ENCODE measurements around the gene PTS.

Gene PTS

GRCh38 chr11:112231952-112232351 lies 5.7 kb downstream of the PTS start:
- WGBS, 2 experiments (ENCODE audit: insufficient coverage in 2 of 2) = no CpG with 5 or more reads among the region's 2 CpGs
- Histone ChIP-seq H3K36me3 (ENCODE audit: control insufficient read depth, insufficient read depth, low read length) (peaks cover 66% of the 10 kb centered on the region), H3K4me1 (ENCODE audit: control insufficient read depth, insufficient read depth, low read length, poor library complexity, severe bottlenecking) (no peaks in the 10 kb centered on the region), H3K9me3 (ENCODE audit: control insufficient read depth, low read length) (no peaks in the 10 kb centered on the region), H3K27ac (ENCODE audit: low read depth, low read length, severe bottlenecking) (no peak overlapping the region), H3K4me3 (ENCODE audit: extremely low read depth, insufficient read depth, low read length, poor library complexity, severe bottlenecking) (no peak overlapping the region)

DNA sequence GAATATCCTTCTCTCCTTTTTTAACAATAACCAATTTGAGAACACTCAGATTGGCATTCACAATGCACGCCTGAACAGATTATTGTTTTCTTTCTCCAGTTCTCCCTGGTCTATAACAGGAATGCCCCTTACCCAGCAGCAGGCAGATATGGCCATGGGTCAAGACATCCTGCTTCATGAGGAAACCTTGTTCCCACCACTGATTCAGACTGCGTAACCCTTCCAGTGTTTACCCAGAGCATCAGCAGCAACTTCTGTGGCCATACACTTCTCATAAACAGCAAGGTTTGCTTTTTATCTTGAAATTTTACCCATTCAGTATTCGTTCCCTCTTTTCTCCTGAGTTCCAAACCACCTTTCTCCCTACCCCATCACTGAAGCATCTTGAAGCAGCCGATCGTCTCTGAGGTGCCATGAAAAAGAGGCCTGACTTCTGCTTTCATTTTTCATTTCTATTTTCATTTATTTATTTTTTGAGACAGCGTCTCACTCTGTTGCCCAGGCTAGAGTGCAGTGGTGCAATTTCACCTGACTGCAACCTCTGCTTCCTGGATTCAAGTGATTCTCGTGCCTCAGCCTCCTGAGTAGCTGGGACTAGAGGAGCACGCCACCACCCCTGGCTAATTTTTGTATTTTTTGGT lies 9.6 kb downstream of the PTS start:
- Histone ChIP-seq H3K27ac (ENCODE audit: low read depth, low read length, severe bottlenecking) (no peak overlapping the region), H3K4me3 (ENCODE audit: extremely low read depth, insufficient read depth, low read length, poor library complexity, severe bottlenecking) (no peak overlapping the region), H3K4me1 (ENCODE audit: control insufficient read depth, insufficient read depth, low read length, poor library complexity, severe bottlenecking) (no peaks in the 10 kb centered on the region), H3K9me3 (ENCODE audit: control insufficient read depth, low read length) (no peaks in the 10 kb centered on the region), H3K36me3 (ENCODE audit: control insufficient read depth, insufficient read depth, low read length) (peaks cover 75% of the 10 kb centered on the region)
- 96% methylated on average over 7 to 8 of the region's 8 CpGs for WGBS, 2 experiments (ENCODE audit: insufficient coverage in 2 of 2)

DNA sequence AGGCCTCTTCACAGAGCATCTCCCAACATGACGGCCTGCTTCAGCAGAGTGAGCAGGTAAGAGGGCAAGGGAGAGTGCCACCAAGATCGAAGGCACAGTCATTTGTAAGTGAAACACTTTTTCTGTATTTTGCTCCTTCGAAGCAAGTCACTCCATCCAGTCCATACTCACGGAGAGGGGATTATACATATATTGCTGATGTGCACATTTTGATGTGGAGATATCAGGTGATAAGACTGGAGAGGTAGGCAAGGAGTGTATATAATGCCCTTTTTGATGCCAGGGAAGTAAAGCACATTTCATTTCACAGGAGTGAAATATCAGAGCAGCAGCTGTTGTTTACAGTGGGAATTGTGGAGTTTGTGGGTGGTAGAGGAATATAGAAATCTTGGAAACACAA lies 11.2 kb downstream of the PTS start:
- Histone ChIP-seq H3K36me3 (ENCODE audit: control insufficient read depth, insufficient read depth, low read length) (peaks cover 78% of the 10 kb centered on the region), H3K27ac (ENCODE audit: low read depth, low read length, severe bottlenecking) (no peak overlapping the region), H3K4me3 (ENCODE audit: extremely low read depth, insufficient read depth, low read length, poor library complexity, severe bottlenecking) (no peak overlapping the region), H3K4me1 (ENCODE audit: control insufficient read depth, insufficient read depth, low read length, poor library complexity, severe bottlenecking) (peaks cover 3% of the 10 kb centered on the region), H3K9me3 (ENCODE audit: control insufficient read depth, low read length) (no peaks in the 10 kb centered on the region)
- WGBS, 2 experiments (ENCODE audit: insufficient coverage in 2 of 2) = 93 to 100% methylated on average over 2 to 3 of the region's 4 CpGs

DNA sequence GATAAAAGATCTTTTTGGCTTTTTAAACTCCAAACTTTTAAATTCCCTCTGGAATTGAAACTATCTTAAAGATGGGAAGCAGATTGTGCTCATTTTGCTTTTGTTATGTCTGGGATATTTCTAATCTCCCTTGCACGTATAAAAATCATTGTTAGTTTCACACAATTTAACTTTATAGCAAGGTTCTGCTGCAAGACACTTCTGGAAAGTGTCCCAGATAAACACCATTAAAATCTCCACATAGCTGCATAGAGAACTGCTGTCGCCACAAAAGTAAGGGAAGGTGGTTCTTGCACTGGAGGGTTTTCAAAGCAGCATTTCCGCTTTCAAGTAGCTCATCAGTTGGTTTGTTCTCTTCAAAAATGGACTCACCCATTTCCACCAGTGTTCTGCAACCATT lies 11.8 kb downstream of the PTS start:
- Histone ChIP-seq H3K4me3 (ENCODE audit: extremely low read depth, insufficient read depth, low read length, poor library complexity, severe bottlenecking) (no peak overlapping the region), H3K36me3 (ENCODE audit: control insufficient read depth, insufficient read depth, low read length) (peaks cover 73% of the 10 kb centered on the region), H3K4me1 (ENCODE audit: control insufficient read depth, insufficient read depth, low read length, poor library complexity, severe bottlenecking) (peaks cover 3% of the 10 kb centered on the region), H3K27ac (ENCODE audit: low read depth, low read length, severe bottlenecking) (no peak overlapping the region), H3K9me3 (ENCODE audit: control insufficient read depth, low read length) (no peaks in the 10 kb centered on the region)
- 100% methylated on average over 1 of the region's 3 CpGs for WGBS, 2 experiments (ENCODE audit: insufficient coverage in 2 of 2)

DNA sequence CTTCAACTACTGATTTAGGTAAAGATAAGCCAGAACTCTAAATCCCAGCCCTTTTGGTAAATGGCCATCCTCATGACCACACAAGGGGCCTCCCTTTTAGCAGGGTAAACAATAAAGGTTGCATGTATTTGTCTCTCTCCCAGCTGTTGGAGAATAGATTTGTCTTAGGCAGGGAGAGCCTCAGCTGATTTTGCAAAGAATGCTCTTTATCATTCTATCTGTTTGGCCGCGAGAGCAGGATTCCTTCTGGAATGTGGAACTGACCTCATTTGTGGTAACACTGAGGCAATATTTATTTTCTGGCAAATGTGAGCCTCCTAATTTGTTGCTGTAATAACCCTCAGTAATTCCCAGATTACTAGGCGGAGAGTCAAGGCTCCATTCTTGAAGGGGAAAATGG lies 15.3 kb downstream of the PTS start:
- 86 to 100% methylated on average over 2 of the region's 3 CpGs for WGBS, 2 experiments (ENCODE audit: insufficient coverage in 2 of 2)
- H3K4me3 ChIP-seq (ENCODE audit: extremely low read depth, insufficient read depth, low read length, poor library complexity, severe bottlenecking) = no peak overlapping the region

DNA sequence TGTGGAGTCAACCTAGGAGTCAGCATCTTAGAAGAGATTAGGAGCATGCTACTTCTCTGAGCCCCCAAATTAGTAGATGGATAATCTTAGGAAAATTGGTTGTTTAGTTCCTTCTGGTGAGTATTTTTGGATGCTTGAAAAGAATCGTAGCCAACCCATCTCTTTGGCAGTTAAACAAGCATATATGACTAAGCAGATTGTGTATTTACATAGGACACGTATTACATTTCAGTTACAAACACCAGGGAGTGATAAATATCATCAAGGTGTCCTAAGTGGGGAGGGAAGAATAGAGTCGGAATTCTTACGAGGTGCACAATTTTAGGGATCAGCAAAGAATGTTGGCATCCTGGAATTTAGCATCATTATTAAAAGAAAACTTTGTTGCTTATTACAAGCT lies 21.0 kb downstream of the PTS start:
- Histone ChIP-seq H3K4me3 (ENCODE audit: extremely low read depth, insufficient read depth, low read length, poor library complexity, severe bottlenecking) (no peak overlapping the region), H3K36me3 (ENCODE audit: control insufficient read depth, insufficient read depth, low read length) (peaks cover 6% of the 10 kb centered on the region), H3K9me3 (ENCODE audit: control insufficient read depth, low read length) (no peaks in the 10 kb centered on the region), H3K27ac (ENCODE audit: low read depth, low read length, severe bottlenecking) (no peak overlapping the region), H3K4me1 (ENCODE audit: control insufficient read depth, insufficient read depth, low read length, poor library complexity, severe bottlenecking) (peaks cover 6% of the 10 kb centered on the region)
- 100% methylated on average over 3 of the region's 4 CpGs; no CpG with 5 or more reads in 1 of the 2 experiments for WGBS, 2 experiments (ENCODE audit: insufficient coverage in 2 of 2)

More for the DNA sequence above, 15.3 kb downstream of the PTS start:
- Histone ChIP-seq H3K4me1 (ENCODE audit: control insufficient read depth, insufficient read depth, low read length, poor library complexity, severe bottlenecking) (peaks cover 3% of the 10 kb centered on the region), H3K27ac (ENCODE audit: low read depth, low read length, severe bottlenecking) (no peak overlapping the region), H3K36me3 (ENCODE audit: control insufficient read depth, insufficient read depth, low read length) (peaks cover 50% of the 10 kb centered on the region), H3K9me3 (ENCODE audit: control insufficient read depth, low read length) (no peaks in the 10 kb centered on the region)

- H3K36me3 ChIP-seq (ENCODE audit: control insufficient read depth, insufficient read depth, low read length) = peaks cover 5% of the 10 kb centered on the region
- no peak overlapping the region for H3K27ac ChIP-seq (ENCODE audit: low read depth, low read length, severe bottlenecking)
- H3K4me3 ChIP-seq (ENCODE audit: extremely low read depth, insufficient read depth, low read length, poor library complexity, severe bottlenecking) = no peak overlapping the region
- no peaks in the 10 kb centered on the region for H3K9me3 ChIP-seq (ENCODE audit: control insufficient read depth, low read length)
- WGBS, 2 experiments (ENCODE audit: insufficient coverage in 2 of 2) = 100% methylated on average over 1 of the region's 2 CpGs; no CpG with 5 or more reads in 1 of the 2 experiments
- peaks cover 6% of the 10 kb centered on the region for H3K4me1 ChIP-seq (ENCODE audit: control insufficient read depth, insufficient read depth, low read length, poor library complexity, severe bottlenecking)
Measured at GRCh38 chr11:112248201-112248600, 22.0 kb downstream of the PTS start.

GRCh38 chr11:112249871-112250610 lies 23.8 kb downstream of the PTS start:
- no peaks in the 10 kb centered on the region for H3K9me3 ChIP-seq (ENCODE audit: control insufficient read depth, low read length)
- peaks cover 6% of the 10 kb centered on the region for H3K4me1 ChIP-seq (ENCODE audit: control insufficient read depth, insufficient read depth, low read length, poor library complexity, severe bottlenecking)
- no peak overlapping the region for H3K4me3 ChIP-seq (ENCODE audit: extremely low read depth, insufficient read depth, low read length, poor library complexity, severe bottlenecking)
- H3K27ac ChIP-seq (ENCODE audit: low read depth, low read length, severe bottlenecking) = no peak overlapping the region
- WGBS, 2 experiments (ENCODE audit: insufficient coverage in 2 of 2) = 90% methylated on average over 2 of the region's 8 CpGs; no CpG with 5 or more reads in 1 of the 2 experiments
- no peaks in the 10 kb centered on the region for H3K36me3 ChIP-seq (ENCODE audit: control insufficient read depth, insufficient read depth, low read length)

GRCh38 chr11:112253605-112254242 lies 27.5 kb downstream of the PTS start:
- 80% methylated on average over 1 of the region's 3 CpGs; no CpG with 5 or more reads in 1 of the 2 experiments for WGBS, 2 experiments (ENCODE audit: insufficient coverage in 2 of 2)
- H3K9me3 ChIP-seq (ENCODE audit: control insufficient read depth, low read length) = no peaks in the 10 kb centered on the region
- peaks cover 13% of the 10 kb centered on the region for H3K4me1 ChIP-seq (ENCODE audit: control insufficient read depth, insufficient read depth, low read length, poor library complexity, severe bottlenecking)
- H3K27ac ChIP-seq (ENCODE audit: low read depth, low read length, severe bottlenecking) = no peak overlapping the region
- H3K4me3 ChIP-seq (ENCODE audit: extremely low read depth, insufficient read depth, low read length, poor library complexity, severe bottlenecking) = no peak overlapping the region
- no peaks in the 10 kb centered on the region for H3K36me3 ChIP-seq (ENCODE audit: control insufficient read depth, insufficient read depth, low read length)

- H3K36me3 ChIP-seq (ENCODE audit: control insufficient read depth, insufficient read depth, low read length) = no peaks in the 10 kb centered on the region
- H3K27ac ChIP-seq (ENCODE audit: low read depth, low read length, severe bottlenecking) = no peak overlapping the region
- no peak overlapping the region for H3K4me3 ChIP-seq (ENCODE audit: extremely low read depth, insufficient read depth, low read length, poor library complexity, severe bottlenecking)
- no peaks in the 10 kb centered on the region for H3K9me3 ChIP-seq (ENCODE audit: control insufficient read depth, low read length)
- H3K4me1 ChIP-seq (ENCODE audit: control insufficient read depth, insufficient read depth, low read length, poor library complexity, severe bottlenecking) = peaks cover 7% of the 10 kb centered on the region
- 82 to 84% methylated on average over 13 to 15 of the region's 15 CpGs for WGBS, 2 experiments (ENCODE audit: insufficient coverage in 2 of 2)
Measured at GRCh38 chr11:112255067-112255720, 29.0 kb downstream of the PTS start.
